ENCODE data around the gene DNAJB6. TPM values are rescaled to one million over a fixed set of nuclear protein-coding genes. Genes with fewer than 3 reads are reported as not detected.

DNAJB6 gene
- total RNA-seq, 1 experiment from 2014 or later, result 137 TPM

GRCh38 chr7:157407512-157408257 lies 70.9 kb downstream of the DNAJB6 start:
- Mint-ChIP-seq H3K36me3 (ENCODE audit: insufficient read depth, unreplicated experiment) (peaks cover 64% of the 10 kb centered on the region), H3K9me3 (ENCODE audit: low read depth, unreplicated experiment) (no peaks in the 10 kb centered on the region), H3K4me3 (ENCODE audit: low read depth, unreplicated experiment) (no peak overlapping the region), H3K27me3 (ENCODE audit: unreplicated experiment) (no peaks in the 10 kb centered on the region), H3K27ac (ENCODE audit: unreplicated experiment) (no peak overlapping the region), H3K4me1 (ENCODE audit: low read depth, unreplicated experiment) (peaks cover 13% of the 10 kb centered on the region)
- BruUV-seq (replicated peaks), result no TSS peak
- intact Hi-C loops (cut with micrococcal nuclease; ENCODE audit: unreplicated experiment), result no loop called here
- DNase-seq, result no peak
- no peak for TF ChIP-seq CTCF (IDR thresholded peaks at IDR 0.05; ENCODE audit: unreplicated experiment)
- CTCF ChIA-PET, result interaction anchor here (1.4 kb wide), 1 partner anchor 10 kb away, joined by 3 read pairs; no protein-coding TSS in a partner anchor

GRCh38 chr7:157408258-157409101 lies 71.7 kb downstream of the DNAJB6 start:
- Mint-ChIP-seq H3K9me3 (ENCODE audit: low read depth, unreplicated experiment) (no peaks in the 10 kb centered on the region), H3K4me1 (ENCODE audit: low read depth, unreplicated experiment) (peaks cover 8% of the 10 kb centered on the region), H3K27me3 (ENCODE audit: unreplicated experiment) (no peaks in the 10 kb centered on the region), H3K27ac (ENCODE audit: unreplicated experiment) (no peak overlapping the region), H3K36me3 (ENCODE audit: insufficient read depth, unreplicated experiment) (peaks cover 61% of the 10 kb centered on the region), H3K4me3 (ENCODE audit: low read depth, unreplicated experiment) (no peak overlapping the region)
- TF ChIP-seq CTCF (IDR thresholded peaks at IDR 0.05; ENCODE audit: unreplicated experiment), result no peak
- no peak for DNase-seq
- no TSS peak for BruUV-seq (replicated peaks)
- CTCF ChIA-PET, result interaction anchor here (1.4 kb wide), 1 partner anchor 11 kb away, joined by 3 read pairs; no protein-coding TSS in a partner anchor
- intact Hi-C loops (cut with micrococcal nuclease; ENCODE audit: unreplicated experiment), result no loop called here

GRCh38 chr7:157409149-157409752 lies 72.4 kb downstream of the DNAJB6 start:
- no TSS peak for BruUV-seq (replicated peaks)
- CTCF ChIA-PET, result no interaction called here

More at GRCh38 chr7:157409149-157409752, 72.4 kb downstream of the DNAJB6 start:
- H3K27ac Mint-ChIP-seq (ENCODE audit: unreplicated experiment), result no peak overlapping the region
- H3K36me3 Mint-ChIP-seq (ENCODE audit: insufficient read depth, unreplicated experiment), result peaks cover 60% of the 10 kb centered on the region
- peaks cover 8% of the 10 kb centered on the region for H3K4me1 Mint-ChIP-seq (ENCODE audit: low read depth, unreplicated experiment)
- TF ChIP-seq CTCF (IDR thresholded peaks at IDR 0.05; ENCODE audit: unreplicated experiment), result no peak
- H3K9me3 Mint-ChIP-seq (ENCODE audit: low read depth, unreplicated experiment), result no peaks in the 10 kb centered on the region
- DNase-seq, result no peak
- intact Hi-C loops (cut with micrococcal nuclease; ENCODE audit: unreplicated experiment), result no loop called here
- no peaks in the 10 kb centered on the region for H3K27me3 Mint-ChIP-seq (ENCODE audit: unreplicated experiment)
- no peak overlapping the region for H3K4me3 Mint-ChIP-seq (ENCODE audit: low read depth, unreplicated experiment)

Data from Calu3 (cell line).